Body of pancreas (tissue), 4 donors: ENCODE results near the gene ARHGEF19. TPM values are rescaled to one million over a fixed set of nuclear protein-coding genes. Genes with fewer than 3 reads are reported as not detected.

ENCODE experiments used
- ATAC-seq: fragments of 150-250 bp; one replicate; pipeline ENCODE4 v1.9.1; 2016
- DNase-seq, 4 donors: peaks; one replicate each; pipeline ENCODE4 v3.0.0-alpha.2; 2019
- H3K27ac ChIP-seq, 4 donors: fragments of 200-600 bp; sonication (generic); 1 replicate in 3 of 4; 2 replicates in 1 of 4; pipeline versions ENCODE4 v1.5.1 to v1.6.1; 2016 to 2019; ENCODE audit warnings: mild to moderate bottlenecking in 1 of 4, mixed read lengths in 1 of 4, moderate library complexity in 1 of 4
- H3K27me3 ChIP-seq, 2 donors: fragments of 200-600 bp; sonication (generic); one replicate each; pipeline ENCODE4 v1.6.0; 2016; ENCODE audit warnings: mild to moderate bottlenecking in 1 of 2
- H3K36me3 ChIP-seq, 2 donors: fragments of 200-600 bp; sonication (generic); replicated peaks in 1 of 2; 2 replicates each; pipeline ENCODE4 v1.5.1; 2016; ENCODE audit warnings: low read depth in 2 of 2; ENCODE audit not compliant: insufficient read depth in 1 of 2
- H3K4me1 ChIP-seq: fragments of 200-600 bp; sonication (generic); one replicate; pipeline ENCODE4 v1.6.0; 2016
- H3K4me3 ChIP-seq, 2 donors: fragments of 200-600 bp; sonication (generic); 1 replicate in 1 of 2; 2 replicates in 1 of 2; pipeline ENCODE4 v1.5.1; 2016 to 2019
- H3K9me3 ChIP-seq, 3 donors: fragments of 200-600 bp; sonication (generic); 1 replicate in 2 of 3; 2 replicates in 1 of 3; pipeline ENCODE4 v1.5.1; 2016
- CTCF ChIP-seq, 7 experiments: fragments of 450-650 bp in 4 of 7; fragments of 200-600 bp in 3 of 7; sonication (generic) in 3 of 7; IDR thresholded peaks; one replicate each; pipeline ENCODE4 v1.5.1; 2016 to 2019; ENCODE audit warnings: antibody characterized with exemption in 7 of 7
- POLR2A ChIP-seq, 3 donors: fragments of 450-650 bp; IDR thresholded peaks; one replicate each; pipeline ENCODE4 v1.6.1; 2016; ENCODE audit warnings: antibody characterized with exemption in 3 of 3, mild to moderate bottlenecking in 2 of 3
- WGBS, 2 donors: methylation state at CpG; one replicate each; pipeline ENCODE4 v1.1.5; 2017; 5-methylcytosine and 5-hydroxymethylcytosine counted together
- intact Hi-C: fragments of 100-400 bp; cut with DNase I; formaldehyde crosslinking; loops from one replicate; pipeline ENCODE4 v1.15.1; 2023
- total RNA-seq, 2 donors: library from RNA; depleted of rRNA; stranded (reverse); fragments of >200 nt; gene quantifications; one replicate each; pipeline ENCODE4 v1.1.0, GENCODE V29; 2016

The ARHGEF19 gene
- total RNA-seq, 2 donors from 2014 or later = 15.3 to 31.3 TPM

- H3K4me3 ChIP-seq = no peak overlapping the region
- peaks cover 47% of the 10 kb centered on the region for H3K4me1 ChIP-seq
- H3K36me3 ChIP-seq = peaks cover 0 to 4% of the 10 kb centered on the region in 2 donors
- DNase-seq (no peak), ATAC-seq (no peak)
- H3K27me3 ChIP-seq = no peaks in the 10 kb centered on the region
- H3K27ac ChIP-seq = no peak overlapping the region
- no peaks in the 10 kb centered on the region for H3K9me3 ChIP-seq
- TF ChIP-seq POLR2A (IDR thresholded peaks at IDR 0.05) = no peak
- 81 to 96% methylated on average over 2 of the region's 2 CpGs for WGBS, 2 donors
- intact Hi-C loops = loop anchor here (10.0 kb wide), 1 partner anchor 92 kb away; no protein-coding TSS in a partner anchor
Observed at GRCh38 chr1:16252912-16253311, 40.5 kb upstream of the ARHGEF19 start.

- Histone ChIP-seq H3K4me1 (peaks cover 62% of the 10 kb centered on the region), H3K27ac (peak overlapping the region in 3 of 4 donors; percentile 0 to 75 (median 40)), H3K36me3 (peaks cover 0 to 4% of the 10 kb centered on the region in 2 donors), H3K4me3 (no peak overlapping the region), H3K9me3 (no peaks in the 10 kb centered on the region), H3K27me3 (no peaks in the 10 kb centered on the region)
- no peak for DNase-seq
- no peak for TF ChIP-seq CTCF (IDR thresholded peaks at IDR 0.05)
- TF ChIP-seq POLR2A (IDR thresholded peaks at IDR 0.05) = no peak
- 79 to 85% methylated on average over 2 to 10 of the region's 10 CpGs for WGBS, 2 donors
- ATAC-seq = no peak
- intact Hi-C loops = loop anchor here (10.0 kb wide), 1 partner anchor 93 kb away; no protein-coding TSS in a partner anchor
Observed at GRCh38 chr1:16251381-16251780, 38.9 kb upstream of the ARHGEF19 start.

- Histone ChIP-seq H3K9me3 (no peaks in the 10 kb centered on the region), H3K27me3 (no peaks in the 10 kb centered on the region), H3K4me3 (no peak overlapping the region), H3K36me3 (peaks cover 0 to 4% of the 10 kb centered on the region in 2 donors), H3K27ac (peak overlapping the region in 3 of 4 donors; percentile 0 to 75 (median 40)), H3K4me1 (peaks cover 63% of the 10 kb centered on the region)
- WGBS, 2 donors = 82 to 83% methylated on average over 15 of the region's 15 CpGs
- TF ChIP-seq POLR2A (IDR thresholded peaks at IDR 0.05) = no peak
- no peak for TF ChIP-seq CTCF (IDR thresholded peaks at IDR 0.05)
- no peak for DNase-seq
- intact Hi-C loops = loop anchor here (10.0 kb wide), 1 partner anchor 94 kb away; no protein-coding TSS in a partner anchor
- ATAC-seq = no peak
Observed at GRCh38 chr1:16250524-16251251, 38.2 kb upstream of the ARHGEF19 start.

- no peaks in the 10 kb centered on the region for H3K9me3 ChIP-seq
- H3K4me1 ChIP-seq = peaks cover 63% of the 10 kb centered on the region
- H3K27ac ChIP-seq = peak overlapping the region in 3 of 4 donors; percentile 75 to 87 (median 83)
- DNase-seq (peak in 3 of 4 donors; percentile 38 to 65 (median 49)), ATAC-seq (peak; percentile 15)
- intact Hi-C loops = loop anchor here (10.0 kb wide), 1 partner anchor 95 kb away; no protein-coding TSS in a partner anchor
- no peak overlapping the region for H3K4me3 ChIP-seq
- TF ChIP-seq POLR2A (IDR thresholded peaks at IDR 0.05) (no peak), CTCF (IDR thresholded peaks at IDR 0.05) (no peak)
- 19 to 20% methylated on average over 3 of the region's 3 CpGs for WGBS, 2 donors
- peaks cover 0 to 2% of the 10 kb centered on the region in 2 donors for H3K36me3 ChIP-seq
- H3K27me3 ChIP-seq = no peaks in the 10 kb centered on the region
Observed at GRCh38 chr1:16249596-16250241, 37.3 kb upstream of the ARHGEF19 start.
